Measurements from ENCODE around the gene PPP1R9A.

Gene PPP1R9A

DNA sequence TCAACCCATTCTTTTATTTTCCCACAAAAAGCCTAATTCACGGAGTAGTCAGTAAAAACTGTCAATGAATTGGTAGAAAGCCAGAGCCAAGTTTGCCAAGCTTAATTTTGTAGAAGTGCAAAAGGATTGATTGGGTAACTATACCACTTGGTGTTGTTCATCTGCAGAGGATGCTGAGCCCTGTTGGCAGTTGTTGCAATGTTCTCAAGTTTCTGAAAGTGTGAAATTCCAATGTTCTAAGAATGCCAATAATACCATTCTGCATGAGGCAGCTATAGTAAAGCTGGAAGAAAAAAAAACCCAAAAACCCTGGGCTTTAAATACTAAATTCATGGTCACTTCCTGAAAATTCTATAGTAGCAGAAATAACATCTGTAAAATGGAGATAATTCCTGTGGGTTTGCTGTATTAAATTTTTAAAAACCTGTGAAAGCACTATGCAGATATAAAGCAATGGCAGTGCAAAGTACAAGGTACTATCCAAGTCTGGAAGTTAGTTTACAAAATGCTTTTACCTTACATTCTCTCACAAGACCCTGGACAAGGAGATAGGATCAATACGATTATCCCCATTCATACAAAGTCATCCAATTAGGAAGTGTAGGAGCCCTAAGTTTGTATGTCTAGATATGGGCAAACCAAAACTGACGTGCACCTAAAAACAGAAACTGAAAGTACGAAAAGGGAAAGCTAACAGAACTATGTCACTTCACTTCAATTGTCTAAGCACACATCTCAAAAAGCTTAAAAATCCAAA is 423.0 kb downstream of the PPP1R9A start:
- peak; percentile 37 for DNase-seq (ENCODE audit: low read depth)
- TF ChIP-seq, protein P1, sequence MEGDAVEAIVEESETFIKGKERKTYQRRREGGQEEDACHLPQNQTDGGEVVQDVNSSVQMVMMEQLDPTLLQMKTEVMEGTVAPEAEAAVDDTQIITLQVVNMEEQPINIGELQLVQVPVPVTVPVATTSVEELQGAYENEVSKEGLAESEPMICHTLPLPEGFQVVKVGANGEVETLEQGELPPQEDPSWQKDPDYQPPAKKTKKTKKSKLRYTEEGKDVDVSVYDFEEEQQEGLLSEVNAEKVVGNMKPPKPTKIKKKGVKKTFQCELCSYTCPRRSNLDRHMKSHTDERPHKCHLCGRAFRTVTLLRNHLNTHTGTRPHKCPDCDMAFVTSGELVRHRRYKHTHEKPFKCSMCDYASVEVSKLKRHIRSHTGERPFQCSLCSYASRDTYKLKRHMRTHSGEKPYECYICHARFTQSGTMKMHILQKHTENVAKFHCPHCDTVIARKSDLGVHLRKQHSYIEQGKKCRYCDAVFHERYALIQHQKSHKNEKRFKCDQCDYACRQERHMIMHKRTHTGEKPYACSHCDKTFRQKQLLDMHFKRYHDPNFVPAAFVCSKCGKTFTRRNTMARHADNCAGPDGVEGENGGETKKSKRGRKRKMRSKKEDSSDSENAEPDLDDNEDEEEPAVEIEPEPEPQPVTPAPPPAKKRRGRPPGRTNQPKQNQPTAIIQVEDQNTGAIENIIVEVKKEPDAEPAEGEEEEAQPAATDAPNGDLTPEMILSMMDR (conservative IDR thresholded peaks at IDR 0.05; ENCODE audit: control insufficient read depth, insufficient read depth, low read depth, low read length): no peak
- peak overlapping the region; percentile 20 for H3K4me3 ChIP-seq (ENCODE audit: control insufficient read depth, low read depth, low read length)

DNA sequence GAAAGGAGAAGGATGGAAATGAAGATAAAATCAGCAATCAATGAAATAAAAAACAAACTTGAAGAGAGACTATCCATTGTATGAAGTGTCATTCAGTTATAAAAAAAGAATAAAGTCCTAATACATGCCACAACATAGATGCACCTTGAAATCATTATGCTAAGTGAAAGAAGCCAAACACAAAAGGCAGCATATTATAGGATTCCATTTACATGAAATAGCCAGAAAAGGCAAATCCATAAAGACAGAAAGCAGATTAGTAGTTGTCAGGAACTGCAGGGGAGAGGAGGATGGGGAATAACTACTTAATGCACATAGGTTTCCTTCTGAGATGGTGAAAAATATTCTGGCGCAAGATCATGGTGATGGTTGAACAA is 423.6 kb downstream of the PPP1R9A start:
- TF ChIP-seq, protein P1 (conservative IDR thresholded peaks at IDR 0.05; ENCODE audit: control insufficient read depth, insufficient read depth, low read depth, low read length): no peak
- no peak for DNase-seq (ENCODE audit: low read depth)
- no peak overlapping the region for H3K4me3 ChIP-seq (ENCODE audit: control insufficient read depth, low read depth, low read length)

DNA sequence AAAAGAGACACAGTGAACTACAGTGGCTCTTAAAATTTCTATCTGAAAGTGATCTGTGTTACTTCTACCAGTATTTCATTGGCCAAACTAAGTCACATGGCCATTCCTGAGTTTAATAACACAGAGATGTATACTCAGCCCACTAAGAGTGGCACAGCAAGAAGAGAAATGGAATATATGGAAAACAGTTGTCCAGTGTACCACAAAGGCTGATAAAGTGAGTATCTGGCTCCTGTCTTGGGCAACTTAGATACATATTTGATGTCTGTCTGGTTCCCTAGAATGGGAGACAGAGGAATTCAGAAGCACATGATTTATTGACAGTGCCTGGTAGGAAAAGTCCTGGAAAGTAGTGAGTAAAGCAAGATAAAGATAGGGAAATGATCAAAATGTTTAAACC is 427.1 kb downstream of the PPP1R9A start:
- no peak overlapping the region for H3K4me3 ChIP-seq (ENCODE audit: control insufficient read depth, low read depth, low read length)
- TF ChIP-seq, protein P1 (conservative IDR thresholded peaks at IDR 0.05; ENCODE audit: control insufficient read depth, insufficient read depth, low read depth, low read length): no peak
- DNase-seq (ENCODE audit: low read depth): peak; percentile 1

DNA sequence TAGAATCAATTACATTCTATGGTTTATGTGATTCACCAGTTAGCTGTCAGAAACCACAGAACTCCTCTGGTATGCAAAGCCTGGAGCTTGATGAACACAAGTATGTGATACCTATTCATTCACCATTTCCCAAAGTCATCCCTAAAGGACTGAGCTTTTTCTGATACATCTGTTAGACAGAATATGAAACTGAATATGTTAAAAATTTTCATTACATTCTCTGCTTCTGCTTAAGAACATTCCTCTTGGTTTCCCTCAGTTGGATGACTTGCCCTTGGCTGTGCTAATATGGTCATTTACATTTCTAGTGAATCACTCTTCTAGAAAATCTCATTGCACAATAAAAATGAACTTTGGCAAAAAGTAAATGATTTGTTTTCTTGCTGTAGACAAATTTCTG is 427.7 kb downstream of the PPP1R9A start:
- DNase-seq (ENCODE audit: low read depth): peak; percentile 81
- TF ChIP-seq, protein P1 (conservative IDR thresholded peaks at IDR 0.05; ENCODE audit: control insufficient read depth, insufficient read depth, low read depth, low read length): no peak
- no peak overlapping the region for H3K4me3 ChIP-seq (ENCODE audit: control insufficient read depth, low read depth, low read length)

DNA sequence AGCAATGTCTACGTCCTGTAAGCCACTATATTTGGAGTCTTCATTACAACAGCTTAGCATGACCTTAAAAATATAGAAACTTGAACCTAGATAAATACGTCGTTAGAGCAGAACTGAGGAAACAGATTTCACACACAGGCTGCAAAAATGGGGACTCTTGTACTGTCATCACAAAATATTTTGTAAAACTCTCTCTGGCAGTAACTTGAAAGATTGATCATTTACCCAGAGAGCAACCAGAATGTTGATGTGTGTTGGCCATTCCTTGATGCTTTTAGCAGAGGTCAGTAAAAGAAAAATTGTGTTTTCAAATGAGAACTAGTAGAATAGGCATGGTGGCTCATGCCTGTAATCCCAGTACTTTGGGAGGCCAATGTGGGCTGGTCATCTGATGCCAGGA is 431.4 kb downstream of the PPP1R9A start:
- TF ChIP-seq, protein P1 (conservative IDR thresholded peaks at IDR 0.05; ENCODE audit: control insufficient read depth, insufficient read depth, low read depth, low read length): no peak
- DNase-seq (ENCODE audit: low read depth): no peak
- no peak overlapping the region for H3K4me3 ChIP-seq (ENCODE audit: control insufficient read depth, low read depth, low read length)

DNA sequence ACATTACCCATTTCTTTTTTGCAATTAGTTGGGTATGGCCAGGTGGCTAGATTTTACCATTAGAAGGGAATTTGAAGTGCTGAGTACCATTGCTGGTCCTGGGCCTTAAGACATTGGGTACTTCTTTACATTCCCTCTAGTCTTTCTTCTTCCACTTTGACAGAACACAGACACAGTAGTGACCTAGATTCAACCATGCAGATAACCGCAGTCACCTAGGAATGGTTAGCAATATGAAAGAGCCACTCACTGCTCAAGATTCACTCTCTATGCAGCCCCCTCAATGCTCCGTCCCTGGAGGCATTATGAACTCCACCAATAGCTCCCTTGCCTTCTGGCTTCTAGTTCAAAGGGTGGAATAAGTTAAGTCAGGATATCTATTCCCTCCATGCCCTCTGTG is 433.1 kb downstream of the PPP1R9A start:
- H3K4me3 ChIP-seq (ENCODE audit: control insufficient read depth, low read depth, low read length): no peak overlapping the region
- TF ChIP-seq, protein P1 (conservative IDR thresholded peaks at IDR 0.05; ENCODE audit: control insufficient read depth, insufficient read depth, low read depth, low read length): no peak
- DNase-seq (ENCODE audit: low read depth): no peak
